HEK293 (cell line): Measurements from ENCODE around the gene EPHA2.

Experiments
- HOXA7 ChIP-seq: sonication (generic); formaldehyde crosslinking; IDR thresholded peaks from 2 replicates; pipeline ENCODE4 v1.8.1; 2022; ENCODE audit warnings: missing genetic modification reagents, borderline replicate concordance
- KLF1 ChIP-seq: fragments of 450-650 bp; formaldehyde crosslinking; IDR thresholded peaks from 2 replicates; pipeline ENCODE4 v1.5.1; 2016; ENCODE audit warnings: missing biosample characterization, missing genetic modification characterization
- MZF1 ChIP-seq: fragments of 450-650 bp; formaldehyde crosslinking; IDR thresholded peaks from 2 replicates; pipeline ENCODE4 v1.5.1; 2017; ENCODE audit warnings: missing biosample characterization, missing genetic modification characterization, borderline replicate concordance
- OVOL3 ChIP-seq: fragments of 450-650 bp; formaldehyde crosslinking; IDR thresholded peaks from 2 replicates; pipeline ENCODE4 v1.5.1; 2016; ENCODE audit warnings: missing biosample characterization, missing genetic modification characterization
- PRDM4 ChIP-seq: fragments of 450-650 bp; formaldehyde crosslinking; IDR thresholded peaks from 2 replicates; pipeline ENCODE4 v1.5.1; 2017; ENCODE audit warnings: missing biosample characterization, missing genetic modification characterization
- SCRT2 ChIP-seq: fragments of 450-650 bp; formaldehyde crosslinking; IDR thresholded peaks from 2 replicates; pipeline ENCODE4 v1.5.1; 2016; ENCODE audit warnings: missing biosample characterization, missing genetic modification characterization
- TCF7L2 ChIP-seq: IDR thresholded peaks from 2 replicates; pipeline ENCODE4 v1.6.1; 2011; ENCODE audit warnings: low read depth, mild to moderate bottlenecking, inconsistent platforms, low read length, moderate library complexity, borderline replicate concordance
- ZBTB20 ChIP-seq: fragments of 450-650 bp; formaldehyde crosslinking; IDR thresholded peaks from 2 replicates; pipeline ENCODE4 v1.5.1; 2016; ENCODE audit warnings: missing biosample characterization, missing genetic modification characterization
- ZBTB8A ChIP-seq: fragments of 450-650 bp; formaldehyde crosslinking; IDR thresholded peaks from 2 replicates; pipeline ENCODE4 v1.5.1; 2016; ENCODE audit warnings: missing biosample characterization, missing genetic modification characterization
- ZNF112 ChIP-seq: fragments of 450-650 bp; formaldehyde crosslinking; IDR thresholded peaks from 2 replicates; pipeline ENCODE4 v1.5.0; 2017; ENCODE audit warnings: missing biosample characterization, missing genetic modification characterization
- ZNF146 ChIP-seq: fragments of 450-650 bp; formaldehyde crosslinking; IDR thresholded peaks from 2 replicates; pipeline ENCODE4 v1.5.1; 2016; ENCODE audit warnings: missing biosample characterization, missing genetic modification characterization
- ZNF26 ChIP-seq: fragments of 450-650 bp; formaldehyde crosslinking; IDR thresholded peaks from 2 replicates; pipeline ENCODE4 v1.5.1; 2016; ENCODE audit warnings: missing biosample characterization, missing genetic modification characterization
- ZNF274 ChIP-seq, 2 experiments: fragments of 200-500 bp in 1 of 2; fragments of 450-650 bp in 1 of 2; sonication (Bioruptor generic) in 1 of 2; formaldehyde crosslinking in 1 of 2; IDR thresholded peaks; 2 replicates each; pipeline versions ENCODE4 v1.5.1 to v1.6.1; 2014 to 2016; ENCODE audit warnings: borderline replicate concordance in 1 of 2, inconsistent platforms in 1 of 2, low read length in 1 of 2, missing biosample characterization in 1 of 2, missing genetic modification characterization in 1 of 2
- ZNF302 ChIP-seq: fragments of 450-650 bp; formaldehyde crosslinking; IDR thresholded peaks from 2 replicates; pipeline ENCODE4 v1.5.1; 2016; ENCODE audit warnings: missing biosample characterization, missing genetic modification characterization, low read depth
- ZNF311 ChIP-seq: fragments of 450-650 bp; formaldehyde crosslinking; IDR thresholded peaks from 2 replicates; pipeline ENCODE4 v1.5.1; 2017; ENCODE audit warnings: missing biosample characterization, missing genetic modification characterization, borderline replicate concordance
- ZNF416 ChIP-seq: fragments of 450-650 bp; formaldehyde crosslinking; IDR thresholded peaks from 2 replicates; pipeline ENCODE4 v1.5.1; 2016; ENCODE audit warnings: missing biosample characterization, missing genetic modification characterization
- ZNF473 ChIP-seq: fragments of 450-650 bp; formaldehyde crosslinking; IDR thresholded peaks from 2 replicates; pipeline ENCODE4 v1.5.1; 2017; ENCODE audit warnings: missing biosample characterization, missing genetic modification characterization
- ZNF488 ChIP-seq: fragments of 450-650 bp; formaldehyde crosslinking; IDR thresholded peaks from 2 replicates; pipeline ENCODE4 v1.5.1; 2016; ENCODE audit warnings: missing biosample characterization, missing genetic modification characterization
- ZNF501 ChIP-seq: fragments of 450-650 bp; formaldehyde crosslinking; IDR thresholded peaks from 2 replicates; pipeline ENCODE4 v1.5.1; 2016; ENCODE audit warnings: missing biosample characterization, missing genetic modification characterization
- ZNF514 ChIP-seq: fragments of 450-650 bp; formaldehyde crosslinking; IDR thresholded peaks from 2 replicates; pipeline ENCODE4 v1.5.1; 2016; ENCODE audit warnings: missing biosample characterization, missing genetic modification characterization
- ZNF544 ChIP-seq: fragments of 450-650 bp; formaldehyde crosslinking; IDR thresholded peaks from 2 replicates; pipeline ENCODE4 v1.5.0; 2017; ENCODE audit warnings: missing biosample characterization, missing genetic modification characterization
- ZNF600 ChIP-seq: fragments of 450-650 bp; formaldehyde crosslinking; IDR thresholded peaks from 2 replicates; pipeline ENCODE4 v1.5.1; 2016; ENCODE audit warnings: missing biosample characterization, missing genetic modification characterization
- ZNF704 ChIP-seq: fragments of 450-650 bp; formaldehyde crosslinking; IDR thresholded peaks from 2 replicates; pipeline ENCODE4 v1.5.1; 2016; ENCODE audit warnings: missing biosample characterization, missing genetic modification characterization
- ZNF792 ChIP-seq: fragments of 450-650 bp; formaldehyde crosslinking; IDR thresholded peaks from 2 replicates; pipeline ENCODE4 v1.5.1; 2016; ENCODE audit warnings: missing biosample characterization, missing genetic modification characterization
- ZSCAN16 ChIP-seq: fragments of 450-650 bp; formaldehyde crosslinking; IDR thresholded peaks from 2 replicates; pipeline ENCODE4 v1.5.1; 2016; ENCODE audit warnings: missing biosample characterization, missing genetic modification characterization
- ZSCAN30 ChIP-seq: fragments of 450-650 bp; IDR thresholded peaks from 2 replicates; pipeline ENCODE4 v1.5.1; 2018; ENCODE audit warnings: missing biosample characterization, mild to moderate bottlenecking, missing genetic modification characterization, moderate library complexity
- TF ChIP-seq, protein P1 (sequence below): fragments of 450-650 bp; formaldehyde crosslinking; IDR thresholded peaks from 2 replicates; pipeline ENCODE4 v1.5.1; 2016; ENCODE audit warnings: missing biosample characterization, missing genetic modification characterization
- TF ChIP-seq, protein P2 (sequence below): fragments of 450-650 bp; formaldehyde crosslinking; IDR thresholded peaks from 2 replicates; pipeline ENCODE4 v1.5.1; 2016; ENCODE audit warnings: missing biosample characterization, missing genetic modification characterization

EPHA2 gene

DNA sequence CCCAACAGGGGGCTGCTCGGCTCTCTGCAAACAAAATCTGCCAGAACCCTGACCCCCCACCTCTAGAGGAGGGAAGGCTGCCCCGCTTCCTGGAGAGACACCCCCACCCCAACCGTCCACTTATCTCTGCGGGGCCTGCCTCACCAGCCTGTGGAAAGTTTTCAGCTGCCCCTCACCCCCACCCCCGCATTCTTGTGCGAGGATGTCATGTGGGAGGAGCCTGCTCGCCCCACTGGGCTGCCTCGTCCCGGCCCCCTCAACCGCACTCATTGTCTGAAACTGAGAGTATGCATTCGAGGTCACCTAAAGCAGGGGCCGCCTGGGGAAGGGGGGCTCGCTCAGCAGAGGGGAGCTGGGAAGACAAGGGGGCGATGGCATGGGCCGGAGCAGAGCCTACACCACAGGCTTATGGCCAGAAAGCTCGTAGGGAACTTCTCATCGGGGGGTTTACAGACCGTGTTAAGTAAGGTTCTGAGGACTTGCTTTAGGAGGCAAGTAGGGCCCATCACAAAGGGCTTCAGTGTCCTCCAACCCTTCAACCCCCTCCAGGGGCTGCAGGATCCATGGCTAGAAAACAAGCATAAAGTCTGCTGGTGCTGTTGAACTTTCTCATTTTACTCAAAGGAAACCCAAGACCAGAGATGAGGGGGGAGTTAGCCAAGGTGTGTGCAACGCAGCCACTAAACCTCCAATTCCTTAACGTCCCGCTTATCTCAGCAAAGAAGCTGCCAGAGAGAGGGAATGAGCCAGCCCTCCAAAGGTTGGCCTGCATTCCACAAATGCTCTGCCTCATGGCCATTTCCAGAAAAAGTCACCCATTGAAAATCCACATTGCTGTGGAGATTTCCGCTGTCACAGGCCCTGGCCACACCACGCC lies 9.4 kb downstream of the EPHA2 start (continued):
- no peak for TF ChIP-seq ZNF704 (tag by site-specific recombination)
- no peak for TF ChIP-seq ZSCAN30
- TF ChIP-seq ZNF544 (tag by site-specific recombination) = no peak
- TF ChIP-seq TCF7L2 = no peak
- TF ChIP-seq HOXA7 (CRISPR knock-in tag) = no peak
- no peak for TF ChIP-seq ZNF302 (tag by site-specific recombination)
- no peak for TF ChIP-seq ZSCAN16 (tag by site-specific recombination)
- peak; percentile 80; the same call in 1 of the 2 replicates for TF ChIP-seq ZNF600 (tag by site-specific recombination)
- no peak for TF ChIP-seq ZNF146 (tag by site-specific recombination)
- no peak for TF ChIP-seq SCRT2
- no peak for TF ChIP-seq ZNF274 (IDR thresholded peaks at IDR 0.05; ENCODE audit: low read length)
- no peak for TF ChIP-seq ZNF274 (tag by site-specific recombination; IDR thresholded peaks at IDR 0.05; ENCODE audit: borderline replicate concordance)
- TF ChIP-seq ZNF488 (tag by site-specific recombination) = no peak
- TF ChIP-seq OVOL3 = no peak
- TF ChIP-seq ZNF501 (tag by site-specific recombination) = 0 out of 2 replicates have a peak, but pooled peaks have one; percentile 55
- no peak for TF ChIP-seq ZNF473 (tag by site-specific recombination)
- TF ChIP-seq ZNF112 = no peak
- no peak; the same call in 1 of the 2 replicates for TF ChIP-seq MZF1
- TF ChIP-seq ZBTB20 = peak; percentile 40; the same call in 1 of the 2 replicates
- TF ChIP-seq KLF1 (tag by site-specific recombination) = no peak
- TF ChIP-seq ZNF514 (tag by site-specific recombination) = no peak
- TF ChIP-seq ZBTB8A = peak; percentile 38; the same call in 1 of the 2 replicates
- no peak for TF ChIP-seq ZNF792
- no peak for TF ChIP-seq ZNF311 (tag by site-specific recombination)
- TF ChIP-seq ZNF26 = no peak
- TF ChIP-seq PRDM4 (tag by site-specific recombination) = peak; percentile 69; the same call in 1 of the 2 replicates
- TF ChIP-seq, protein P1, sequence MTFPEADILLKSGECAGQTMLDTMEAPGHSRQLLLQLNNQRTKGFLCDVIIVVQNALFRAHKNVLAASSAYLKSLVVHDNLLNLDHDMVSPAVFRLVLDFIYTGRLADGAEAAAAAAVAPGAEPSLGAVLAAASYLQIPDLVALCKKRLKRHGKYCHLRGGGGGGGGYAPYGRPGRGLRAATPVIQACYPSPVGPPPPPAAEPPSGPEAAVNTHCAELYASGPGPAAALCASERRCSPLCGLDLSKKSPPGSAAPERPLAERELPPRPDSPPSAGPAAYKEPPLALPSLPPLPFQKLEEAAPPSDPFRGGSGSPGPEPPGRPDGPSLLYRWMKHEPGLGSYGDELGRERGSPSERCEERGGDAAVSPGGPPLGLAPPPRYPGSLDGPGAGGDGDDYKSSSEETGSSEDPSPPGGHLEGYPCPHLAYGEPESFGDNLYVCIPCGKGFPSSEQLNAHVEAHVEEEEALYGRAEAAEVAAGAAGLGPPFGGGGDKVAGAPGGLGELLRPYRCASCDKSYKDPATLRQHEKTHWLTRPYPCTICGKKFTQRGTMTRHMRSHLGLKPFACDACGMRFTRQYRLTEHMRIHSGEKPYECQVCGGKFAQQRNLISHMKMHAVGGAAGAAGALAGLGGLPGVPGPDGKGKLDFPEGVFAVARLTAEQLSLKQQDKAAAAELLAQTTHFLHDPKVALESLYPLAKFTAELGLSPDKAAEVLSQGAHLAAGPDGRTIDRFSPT = peak; percentile 98
- TF ChIP-seq, protein P2, sequence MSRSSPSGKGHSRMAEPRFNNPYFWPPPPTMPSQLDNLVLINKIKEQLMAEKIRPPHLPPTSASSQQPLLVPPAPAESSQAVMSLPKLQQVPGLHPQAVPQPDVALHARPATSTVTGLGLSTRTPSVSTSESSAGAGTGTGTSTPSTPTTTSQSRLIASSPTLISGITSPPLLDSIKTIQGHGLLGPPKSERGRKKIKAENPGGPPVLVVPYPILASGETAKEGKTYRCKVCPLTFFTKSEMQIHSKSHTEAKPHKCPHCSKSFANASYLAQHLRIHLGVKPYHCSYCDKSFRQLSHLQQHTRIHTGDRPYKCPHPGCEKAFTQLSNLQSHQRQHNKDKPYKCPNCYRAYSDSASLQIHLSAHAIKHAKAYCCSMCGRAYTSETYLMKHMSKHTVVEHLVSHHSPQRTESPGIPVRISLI (tag by site-specific recombination) = no peak
- no peak for TF ChIP-seq ZNF416
